BJ (cell line): Measurements from ENCODE around the gene MFSD12. TPM values are rescaled to one million over a fixed set of nuclear protein-coding genes. Genes with fewer than 3 reads are reported as not detected.

Source experiments
- CTCF ChIA-PET: fragments of 350-600 bp; formaldehyde crosslinking; extraction: SDS; loops from one replicate; lab custom pipeline; 2021; ENCODE audit warnings: antibody characterized with exemption, inconsistent platforms; lab: Yijun Ruan, JAX
- POLR2A ChIA-PET: fragments of 300-600 bp; sonication (Branson Sonifier 250); formaldehyde crosslinking; extraction: SDS; loops from one replicate; lab custom pipeline; 2021; ENCODE audit warnings: antibody characterized with exemption; lab: Charles Lee
- DNase-seq: peaks from one replicate; pipeline ENCODE4 v3.0.0-alpha.2; 2011; ENCODE audit warnings: low read depth
- H3K27me3 ChIP-seq: 2 replicates; pipeline ENCODE4 v1.6.0; 2011; ENCODE audit warnings: low read length; ENCODE audit not compliant: control insufficient read depth, insufficient read depth
- H3K36me3 ChIP-seq: 2 replicates; pipeline ENCODE4 v1.5.1; 2011; ENCODE audit warnings: low read length; ENCODE audit not compliant: control insufficient read depth, insufficient read depth
- H3K4me3 ChIP-seq: 2 replicates; pipeline ENCODE4 v1.5.1; 2011; ENCODE audit warnings: low read depth, mild to moderate bottlenecking, control low read depth, low read length
- polyA plus RNA-seq: library from polyadenylated mRNA; depleted of rRNA; stranded (reverse); fragments of >200 nt; gene quantifications from 2 replicates; pipeline ENCODE4 v1.2.3, GENCODE V29; 2011
- TF ChIP-seq, protein P1 (sequence below): IDR thresholded peaks from 2 replicates; pipeline ENCODE4 v1.5.1; 2011; ENCODE audit warnings: low read depth, mild to moderate bottlenecking, control low read depth, inconsistent platforms, low read length, moderate library complexity; ENCODE audit not compliant: insufficient read depth

MFSD12 gene
- polyA plus RNA-seq, 1 experiment, result 54.7 TPM

DNA sequence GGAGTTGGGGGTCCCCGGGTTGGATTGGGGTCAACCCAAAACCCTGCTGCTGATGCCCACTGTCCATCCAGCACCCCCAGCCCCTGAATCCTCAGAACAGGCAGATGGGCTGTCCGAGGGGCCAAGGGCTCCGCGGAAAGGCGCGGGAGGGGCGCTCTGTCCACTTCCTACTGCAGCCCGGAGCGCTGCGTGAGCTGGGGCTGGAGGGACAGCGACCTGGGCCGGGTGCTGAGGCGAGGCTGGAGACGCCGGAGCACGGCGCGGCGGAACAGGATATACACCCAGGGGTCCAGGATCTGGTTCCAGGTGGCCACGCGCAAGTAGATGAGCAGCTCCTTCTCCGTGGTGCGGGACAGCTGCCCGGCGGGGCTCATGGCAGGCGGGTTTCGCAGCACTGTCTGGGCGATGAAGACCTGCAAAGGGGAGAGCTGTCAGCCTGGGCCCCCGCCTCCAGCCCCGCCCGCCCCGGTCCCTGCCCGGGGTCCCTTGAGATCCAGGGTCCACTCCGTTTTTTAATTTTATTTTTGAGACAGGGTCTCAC, 38.2 kb upstream of the MFSD12 start:
- POLR2A ChIA-PET, result no interaction called here
- TF ChIP-seq, protein P1, sequence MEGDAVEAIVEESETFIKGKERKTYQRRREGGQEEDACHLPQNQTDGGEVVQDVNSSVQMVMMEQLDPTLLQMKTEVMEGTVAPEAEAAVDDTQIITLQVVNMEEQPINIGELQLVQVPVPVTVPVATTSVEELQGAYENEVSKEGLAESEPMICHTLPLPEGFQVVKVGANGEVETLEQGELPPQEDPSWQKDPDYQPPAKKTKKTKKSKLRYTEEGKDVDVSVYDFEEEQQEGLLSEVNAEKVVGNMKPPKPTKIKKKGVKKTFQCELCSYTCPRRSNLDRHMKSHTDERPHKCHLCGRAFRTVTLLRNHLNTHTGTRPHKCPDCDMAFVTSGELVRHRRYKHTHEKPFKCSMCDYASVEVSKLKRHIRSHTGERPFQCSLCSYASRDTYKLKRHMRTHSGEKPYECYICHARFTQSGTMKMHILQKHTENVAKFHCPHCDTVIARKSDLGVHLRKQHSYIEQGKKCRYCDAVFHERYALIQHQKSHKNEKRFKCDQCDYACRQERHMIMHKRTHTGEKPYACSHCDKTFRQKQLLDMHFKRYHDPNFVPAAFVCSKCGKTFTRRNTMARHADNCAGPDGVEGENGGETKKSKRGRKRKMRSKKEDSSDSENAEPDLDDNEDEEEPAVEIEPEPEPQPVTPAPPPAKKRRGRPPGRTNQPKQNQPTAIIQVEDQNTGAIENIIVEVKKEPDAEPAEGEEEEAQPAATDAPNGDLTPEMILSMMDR, result no peak
- no peak overlapping the region for H3K4me3 ChIP-seq
- H3K27me3 ChIP-seq, result no peaks in the 10 kb centered on the region
- H3K36me3 ChIP-seq, result no peaks in the 10 kb centered on the region
- CTCF ChIA-PET, result interaction anchor here (1.7 kb wide), 1 partner anchor 9 kb away, joined by 10 read pairs; the partner anchor contains the start of gene GIPC3
- no peak for DNase-seq

DNA sequence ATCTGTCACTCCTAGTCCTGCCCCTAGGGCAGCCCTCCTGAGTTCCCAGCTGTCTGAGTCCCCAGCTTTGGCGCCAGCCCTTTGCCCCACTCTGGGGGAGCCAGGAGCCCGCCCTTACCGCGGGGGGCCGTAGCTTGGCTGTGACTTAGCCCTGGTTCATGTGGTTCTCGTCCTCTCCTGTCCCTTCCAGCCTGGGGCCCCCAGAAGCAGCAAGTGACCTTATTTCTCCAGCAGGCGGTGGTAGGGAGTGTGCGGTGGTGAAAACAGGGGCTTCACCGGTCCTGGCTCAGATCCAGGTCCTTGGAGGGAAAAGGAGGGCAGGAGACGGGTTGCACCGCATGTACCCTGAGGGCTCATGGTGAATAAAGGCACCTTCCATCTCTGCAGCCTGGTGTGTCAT, 35.8 kb upstream of the MFSD12 start:
- Histone ChIP-seq H3K4me3 (no peak overlapping the region), H3K36me3 (no peaks in the 10 kb centered on the region), H3K27me3 (no peaks in the 10 kb centered on the region)
- CTCF ChIA-PET, result interaction anchor here (1.3 to 1.4 kb wide), 2 partner anchors 11 to 26 kb away, joined by 3 read pairs; no protein-coding TSS in a partner anchor
- TF ChIP-seq, protein P1, result 0 out of 2 replicates have a peak, but pooled peaks have one; percentile 10
- no peak for DNase-seq
- POLR2A ChIA-PET, result no interaction called here

DNA sequence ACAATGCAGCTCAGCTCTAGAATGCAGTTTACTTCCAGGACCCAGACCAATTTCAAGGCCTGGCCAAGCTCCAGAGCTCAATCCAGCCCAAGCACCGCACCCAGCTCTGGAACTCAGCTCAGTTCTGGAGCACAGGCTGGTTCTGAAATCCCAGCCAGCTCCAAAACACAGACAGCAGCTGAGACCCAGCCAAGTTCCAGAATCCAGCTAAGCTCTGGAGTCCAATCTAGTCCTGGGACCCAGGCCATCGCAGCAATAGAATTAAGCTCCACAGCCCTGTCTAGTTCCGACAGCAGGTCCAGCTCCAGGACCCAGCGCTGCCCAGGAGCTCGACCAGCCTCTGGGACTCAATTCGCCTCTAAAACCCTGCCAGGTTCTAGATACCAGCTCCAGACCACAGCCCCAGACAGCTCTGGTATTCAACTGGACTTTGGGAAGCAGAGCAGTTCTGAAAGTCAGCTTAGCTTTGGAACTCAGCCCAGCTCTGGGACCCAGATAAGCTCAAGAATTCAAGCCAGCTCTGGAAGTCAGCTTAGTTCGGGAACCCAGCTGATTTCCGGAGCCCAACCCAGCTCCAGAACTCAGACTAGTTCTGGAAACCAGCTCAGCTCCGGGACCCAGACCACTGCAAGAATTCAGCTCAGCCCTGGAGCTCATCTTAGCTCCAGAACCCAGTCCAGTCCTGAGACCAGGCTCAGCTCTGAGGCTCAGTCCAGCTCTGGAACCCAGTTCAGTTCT, 34.7 kb upstream of the MFSD12 start:
- CTCF ChIA-PET, result interaction anchor here (0.8 to 1.4 kb wide), 2 partner anchors 27 to 44 kb away, joined by 3 read pairs; no protein-coding TSS in a partner anchor
- no peak overlapping the region for H3K4me3 ChIP-seq
- no peaks in the 10 kb centered on the region for H3K27me3 ChIP-seq
- DNase-seq, result no peak
- no peaks in the 10 kb centered on the region for H3K36me3 ChIP-seq
- POLR2A ChIA-PET, result no interaction called here
- TF ChIP-seq, protein P1, result no peak

DNA sequence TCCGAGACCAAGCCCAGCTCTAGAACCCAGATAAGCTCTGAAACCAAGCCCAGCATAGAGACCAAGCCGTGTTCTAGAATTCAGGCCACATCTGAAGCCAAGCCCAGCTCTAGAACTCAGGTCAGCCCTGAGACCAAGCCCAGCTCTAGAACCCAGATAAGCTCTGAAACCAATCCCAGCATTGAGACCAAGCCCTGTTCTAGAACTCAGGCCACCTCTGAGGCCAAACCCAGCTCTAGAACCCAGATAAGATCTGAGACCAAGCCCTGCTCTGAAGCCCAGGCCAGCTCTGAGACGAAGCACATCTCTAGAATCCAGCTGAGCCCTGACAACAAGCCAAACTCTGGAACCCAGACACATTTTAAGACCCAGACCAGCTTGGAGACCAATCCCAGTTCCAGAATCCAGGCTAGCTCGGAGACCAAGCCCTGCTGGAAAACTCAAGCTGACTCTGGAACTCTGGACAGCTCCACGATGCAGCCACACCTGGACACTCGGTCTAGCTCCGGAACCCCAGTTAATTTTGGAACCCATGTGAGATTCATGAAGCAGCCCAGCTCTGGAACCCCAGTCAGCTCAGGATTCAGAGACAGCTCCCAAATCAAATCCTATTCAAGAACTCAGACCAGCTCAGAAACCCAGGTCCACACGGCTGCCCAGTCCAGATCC, 33.7 kb upstream of the MFSD12 start:
- ChIA-PET CTCF (interaction anchor here (1.0 kb wide), 1 partner anchor 14 kb away, joined by 3 read pairs; no protein-coding TSS in a partner anchor), POLR2A (no interaction called here)
- Histone ChIP-seq H3K27me3 (no peaks in the 10 kb centered on the region), H3K4me3 (no peak overlapping the region), H3K36me3 (no peaks in the 10 kb centered on the region)
- TF ChIP-seq, protein P1, result no peak
- no peak for DNase-seq

DNA sequence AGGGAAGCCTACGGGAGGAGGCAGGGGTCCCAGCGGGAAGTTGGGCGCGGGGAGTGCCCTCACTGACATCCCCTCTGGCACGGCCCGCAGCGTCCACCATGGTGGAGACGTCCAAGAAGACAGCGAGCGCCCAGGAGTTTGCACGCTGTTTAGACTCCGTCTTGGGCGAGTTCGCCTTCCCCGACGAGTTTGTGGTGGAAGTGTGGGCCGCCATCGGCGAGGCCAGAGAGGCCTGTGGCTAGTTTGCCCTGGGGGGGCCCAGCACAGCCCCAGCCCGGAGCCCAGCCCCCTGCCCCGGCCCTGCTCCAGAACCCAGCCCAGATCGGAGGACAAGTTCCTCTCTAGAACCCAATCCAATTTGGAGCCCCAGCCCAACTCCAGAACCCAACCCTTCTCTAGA, 32.6 kb upstream of the MFSD12 start:
- H3K4me3 ChIP-seq, result no peak overlapping the region
- CTCF ChIA-PET, result interaction anchor here (0.9 to 1.0 kb wide), 2 partner anchors 13 to 16 kb away, joined by 3 read pairs; no protein-coding TSS in a partner anchor

More for the DNA sequence above, 32.6 kb upstream of the MFSD12 start:
- TF ChIP-seq, protein P1, result no peak
- Histone ChIP-seq H3K36me3 (no peaks in the 10 kb centered on the region), H3K27me3 (0 out of 2 replicates have a peak, but pooled peaks cover 1% of the 10 kb centered on the region)
- POLR2A ChIA-PET, result no interaction called here
- no peak for DNase-seq
